ENCODE data around the gene MOCS3.

DNA sequence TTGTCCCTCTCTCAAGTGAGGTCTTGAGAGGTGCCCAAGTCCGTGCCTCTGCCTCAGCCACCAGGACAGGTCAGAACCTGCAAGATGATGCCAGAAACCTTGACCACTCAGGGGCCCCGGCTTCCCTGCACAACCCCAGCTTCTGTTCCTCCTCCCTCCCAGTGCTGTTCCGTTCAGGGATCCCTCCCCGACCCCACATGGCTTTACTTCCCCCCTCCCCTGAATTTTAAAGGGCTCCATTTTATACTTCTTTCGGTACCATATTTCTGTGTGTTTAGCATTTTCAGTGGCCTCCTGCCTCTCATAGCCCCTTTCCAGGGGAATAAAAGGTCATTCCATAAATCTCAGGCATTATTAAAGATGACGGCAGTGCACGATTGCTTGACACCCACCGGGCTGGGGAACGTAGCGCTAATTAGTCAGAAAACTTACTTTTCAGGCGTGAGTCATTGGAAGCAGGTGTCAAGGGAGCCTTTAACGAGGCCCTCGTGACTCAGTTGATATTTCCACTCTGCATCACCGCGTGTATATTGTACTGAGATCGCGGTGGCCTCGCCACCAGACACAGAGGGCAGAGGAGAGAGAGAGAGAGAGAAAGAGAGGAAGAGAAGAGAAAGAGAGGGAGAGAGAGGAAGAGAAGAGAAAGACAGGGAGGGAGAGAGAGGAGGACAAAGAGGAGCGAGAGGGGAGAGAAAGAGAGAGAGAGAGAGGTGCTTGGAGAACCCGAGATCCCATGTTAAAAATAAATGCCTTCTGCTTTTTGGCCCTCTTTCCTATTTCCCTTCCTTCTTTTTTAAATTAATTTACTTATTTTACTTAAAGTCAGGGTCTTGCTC lies 43.0 kb downstream of the MOCS3 start:
- TF ChIP-seq, protein P1, sequence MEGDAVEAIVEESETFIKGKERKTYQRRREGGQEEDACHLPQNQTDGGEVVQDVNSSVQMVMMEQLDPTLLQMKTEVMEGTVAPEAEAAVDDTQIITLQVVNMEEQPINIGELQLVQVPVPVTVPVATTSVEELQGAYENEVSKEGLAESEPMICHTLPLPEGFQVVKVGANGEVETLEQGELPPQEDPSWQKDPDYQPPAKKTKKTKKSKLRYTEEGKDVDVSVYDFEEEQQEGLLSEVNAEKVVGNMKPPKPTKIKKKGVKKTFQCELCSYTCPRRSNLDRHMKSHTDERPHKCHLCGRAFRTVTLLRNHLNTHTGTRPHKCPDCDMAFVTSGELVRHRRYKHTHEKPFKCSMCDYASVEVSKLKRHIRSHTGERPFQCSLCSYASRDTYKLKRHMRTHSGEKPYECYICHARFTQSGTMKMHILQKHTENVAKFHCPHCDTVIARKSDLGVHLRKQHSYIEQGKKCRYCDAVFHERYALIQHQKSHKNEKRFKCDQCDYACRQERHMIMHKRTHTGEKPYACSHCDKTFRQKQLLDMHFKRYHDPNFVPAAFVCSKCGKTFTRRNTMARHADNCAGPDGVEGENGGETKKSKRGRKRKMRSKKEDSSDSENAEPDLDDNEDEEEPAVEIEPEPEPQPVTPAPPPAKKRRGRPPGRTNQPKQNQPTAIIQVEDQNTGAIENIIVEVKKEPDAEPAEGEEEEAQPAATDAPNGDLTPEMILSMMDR (conservative IDR thresholded peaks at IDR 0.05; ENCODE audit: low read depth, low read length): no peak
- TF ChIP-seq BHLHE40 (IDR thresholded peaks at IDR 0.05; ENCODE audit: low read depth, low read length) (no peak), MAFK (IDR thresholded peaks at IDR 0.05; ENCODE audit: low read depth, low read length) (no peak), RCOR1 (IDR thresholded peaks at IDR 0.05; ENCODE audit: insufficient replicate concordance, low read length) (no peak), CEBPB (IDR thresholded peaks at IDR 0.05; ENCODE audit: low read depth, low read length) (no peak), NFE2L2 (IDR thresholded peaks at IDR 0.05; ENCODE audit: low read depth, low read length) (no peak), POLR2A (IDR thresholded peaks at IDR 0.05; ENCODE audit: low read depth, low read length) (no peak), MXI1 (IDR thresholded peaks at IDR 0.05; ENCODE audit: borderline replicate concordance, low read depth, low read length) (no peak), USF2 (IDR thresholded peaks at IDR 0.05; ENCODE audit: low read depth, low read length) (no peak), RAD21 (IDR thresholded peaks at IDR 0.05; ENCODE audit: low read length) (no peak), RFX5 (IDR thresholded peaks at IDR 0.05; ENCODE audit: low read depth, low read length) (no peak), FOS (IDR thresholded peaks at IDR 0.05; ENCODE audit: low read depth, low read length) (no peak), SMC3 (IDR thresholded peaks at IDR 0.05; ENCODE audit: low read depth, low read length) (no peak)
- TF ChIP-seq, protein P2, sequence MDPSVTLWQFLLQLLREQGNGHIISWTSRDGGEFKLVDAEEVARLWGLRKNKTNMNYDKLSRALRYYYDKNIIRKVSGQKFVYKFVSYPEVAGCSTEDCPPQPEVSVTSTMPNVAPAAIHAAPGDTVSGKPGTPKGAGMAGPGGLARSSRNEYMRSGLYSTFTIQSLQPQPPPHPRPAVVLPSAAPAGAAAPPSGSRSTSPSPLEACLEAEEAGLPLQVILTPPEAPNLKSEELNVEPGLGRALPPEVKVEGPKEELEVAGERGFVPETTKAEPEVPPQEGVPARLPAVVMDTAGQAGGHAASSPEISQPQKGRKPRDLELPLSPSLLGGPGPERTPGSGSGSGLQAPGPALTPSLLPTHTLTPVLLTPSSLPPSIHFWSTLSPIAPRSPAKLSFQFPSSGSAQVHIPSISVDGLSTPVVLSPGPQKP (IDR thresholded peaks at IDR 0.05; ENCODE audit: borderline replicate concordance, low read depth, low read length): no peak
